ENCODE measurements around the gene PDLIM1.
"Not testable (repeated sequence)": the region's sequence is repeated elsewhere in the genome, so short reads cannot be mapped to it uniquely, and the experiment has no call there.

PDLIM1 gene

DNA sequence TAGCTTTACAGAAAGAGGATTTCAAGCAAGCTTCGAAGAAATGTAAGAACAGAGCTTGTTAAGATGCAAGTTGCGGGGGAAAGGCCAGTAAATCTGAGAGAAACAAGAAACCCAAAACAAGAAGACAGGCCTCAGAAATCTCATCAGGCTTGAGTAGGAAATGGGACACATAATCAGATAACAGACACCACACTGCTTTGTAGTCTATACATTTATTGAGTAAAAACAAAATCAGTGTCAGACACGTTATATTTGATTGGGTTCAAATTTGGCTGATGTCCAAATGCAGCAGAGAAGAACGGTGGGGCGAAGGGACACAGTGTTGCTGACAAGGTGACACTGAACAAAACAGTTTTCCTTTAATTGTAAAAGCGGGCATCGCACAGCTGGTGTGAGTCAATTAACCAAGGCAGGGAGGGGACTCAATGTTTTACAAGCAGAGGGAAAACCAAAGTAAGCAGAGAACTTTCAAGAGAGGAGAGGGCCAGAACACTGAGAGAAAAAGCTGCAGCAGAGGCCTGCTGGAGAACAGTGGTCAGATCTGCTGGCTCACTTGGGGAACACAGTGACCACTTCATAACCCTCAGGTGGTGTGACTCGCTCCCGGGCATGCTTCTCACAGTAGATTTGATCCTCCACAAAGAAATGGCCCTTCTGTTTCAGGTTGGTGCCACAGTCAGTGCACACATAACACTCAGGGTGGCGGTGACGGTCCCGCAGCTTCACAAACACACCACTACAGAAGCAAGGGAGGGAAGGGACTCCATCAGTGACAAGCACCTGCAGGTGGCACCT lies 53.2 kb downstream of the PDLIM1 start:
- no peak for DNase-seq

DNA sequence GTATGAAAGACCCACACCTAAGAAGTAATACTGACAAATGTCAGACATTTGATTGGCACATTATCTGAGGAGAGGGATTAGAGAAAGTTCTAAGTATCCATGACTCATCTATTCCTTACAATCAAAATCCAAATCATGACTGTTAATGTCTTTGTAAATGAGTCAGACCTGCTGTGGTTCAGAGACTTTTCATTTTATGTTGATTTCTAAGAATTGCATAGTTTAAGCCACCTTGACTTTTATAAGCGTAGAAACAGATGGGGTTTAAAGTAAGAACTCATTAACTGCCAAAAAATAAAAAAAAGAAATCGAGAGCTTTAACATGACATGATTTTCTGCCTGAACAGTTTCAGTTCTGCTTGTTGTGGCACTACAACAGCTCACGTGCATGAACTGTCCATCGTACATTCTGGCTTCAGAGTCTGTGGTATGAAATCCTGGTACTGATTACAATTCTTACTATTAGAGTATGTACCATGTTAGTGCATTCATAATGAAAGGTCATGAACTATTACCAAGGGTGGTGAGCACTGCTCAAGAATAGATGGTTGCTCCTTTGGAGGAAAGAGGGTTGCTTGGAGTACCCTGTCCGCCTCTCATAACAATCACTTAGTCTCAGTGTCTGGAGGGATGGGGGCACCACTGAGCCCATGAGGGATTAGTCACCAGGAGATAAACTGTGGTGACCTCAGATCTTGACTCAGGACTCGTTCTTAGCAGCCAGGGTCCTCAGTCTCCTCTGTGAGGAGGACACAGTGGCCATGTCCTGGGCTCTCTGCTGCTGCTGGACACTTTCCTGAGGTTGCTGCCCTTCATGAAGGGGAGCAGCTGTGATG lies 54.5 kb downstream of the PDLIM1 start:
- no peak for DNase-seq

DNA sequence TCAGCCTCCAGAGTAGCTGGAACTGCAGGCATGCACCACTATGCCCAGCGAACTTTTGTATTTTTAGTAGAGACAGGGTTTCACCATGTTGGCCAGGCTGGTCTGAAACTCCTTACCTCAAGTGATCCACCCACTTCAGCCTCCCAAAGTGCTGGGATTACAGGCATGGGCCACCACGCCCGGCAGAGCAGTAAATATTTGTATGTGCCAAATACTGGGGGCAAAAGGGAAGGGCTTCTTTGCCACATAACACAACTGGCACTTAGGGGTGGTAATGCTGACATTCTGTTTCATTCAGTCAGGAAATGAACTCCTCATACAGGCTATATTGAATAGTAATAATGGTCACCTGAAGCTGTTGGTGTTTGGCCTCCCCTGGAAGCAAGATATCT lies 55.1 kb downstream of the PDLIM1 start:
- no peak for DNase-seq

DNA sequence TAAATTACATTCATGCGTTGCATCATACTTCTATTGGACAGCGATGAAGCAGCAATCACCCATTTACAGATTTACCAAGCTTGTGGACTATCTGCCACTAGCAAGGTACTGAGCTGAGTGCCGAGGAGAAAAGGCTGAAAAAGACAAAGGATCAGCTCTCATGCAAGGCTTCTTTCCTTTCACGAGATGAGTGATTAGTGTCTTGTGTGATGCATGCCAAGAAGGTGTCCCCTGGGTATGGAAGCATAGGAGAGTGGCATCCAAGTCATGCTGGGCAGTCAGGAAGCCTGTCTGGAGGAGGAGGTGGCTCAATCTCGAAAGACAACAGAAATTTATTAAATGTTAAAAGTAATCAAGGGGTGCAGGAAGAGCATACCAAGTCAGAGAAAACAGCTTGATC lies 55.9 kb downstream of the PDLIM1 start:
- no peak for DNase-seq

DNA sequence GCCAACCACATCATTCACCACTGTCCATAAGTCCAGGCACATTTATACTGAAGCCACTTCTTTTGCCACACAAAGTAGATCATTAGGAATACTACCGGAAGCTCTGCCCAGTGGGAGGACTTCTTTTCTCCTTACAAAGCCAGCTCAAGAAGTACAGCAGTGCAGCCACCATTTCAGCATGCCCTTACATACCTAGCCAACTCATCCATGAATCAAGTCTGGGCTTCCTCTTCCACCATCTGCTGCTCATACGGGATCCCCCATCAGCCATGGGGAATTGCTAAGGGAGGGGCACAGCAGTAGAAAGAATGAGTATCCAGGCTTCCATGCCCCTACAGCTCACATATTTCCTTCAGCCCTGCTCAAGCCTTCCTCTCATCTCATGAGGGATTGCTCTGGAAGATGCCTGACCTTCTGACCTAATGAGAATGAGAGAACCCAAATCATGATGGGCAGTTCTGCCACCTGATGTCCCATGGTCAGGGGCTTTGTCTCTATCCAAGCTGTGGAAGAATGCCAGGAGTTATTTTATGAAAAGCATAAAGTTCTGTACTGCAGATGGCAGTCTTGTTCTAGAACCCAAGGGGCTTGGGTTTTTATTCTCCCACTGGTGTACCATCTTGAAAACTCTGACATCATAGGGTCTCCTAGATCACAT lies 57.3 kb downstream of the PDLIM1 start:
- no peak for DNase-seq

DNA sequence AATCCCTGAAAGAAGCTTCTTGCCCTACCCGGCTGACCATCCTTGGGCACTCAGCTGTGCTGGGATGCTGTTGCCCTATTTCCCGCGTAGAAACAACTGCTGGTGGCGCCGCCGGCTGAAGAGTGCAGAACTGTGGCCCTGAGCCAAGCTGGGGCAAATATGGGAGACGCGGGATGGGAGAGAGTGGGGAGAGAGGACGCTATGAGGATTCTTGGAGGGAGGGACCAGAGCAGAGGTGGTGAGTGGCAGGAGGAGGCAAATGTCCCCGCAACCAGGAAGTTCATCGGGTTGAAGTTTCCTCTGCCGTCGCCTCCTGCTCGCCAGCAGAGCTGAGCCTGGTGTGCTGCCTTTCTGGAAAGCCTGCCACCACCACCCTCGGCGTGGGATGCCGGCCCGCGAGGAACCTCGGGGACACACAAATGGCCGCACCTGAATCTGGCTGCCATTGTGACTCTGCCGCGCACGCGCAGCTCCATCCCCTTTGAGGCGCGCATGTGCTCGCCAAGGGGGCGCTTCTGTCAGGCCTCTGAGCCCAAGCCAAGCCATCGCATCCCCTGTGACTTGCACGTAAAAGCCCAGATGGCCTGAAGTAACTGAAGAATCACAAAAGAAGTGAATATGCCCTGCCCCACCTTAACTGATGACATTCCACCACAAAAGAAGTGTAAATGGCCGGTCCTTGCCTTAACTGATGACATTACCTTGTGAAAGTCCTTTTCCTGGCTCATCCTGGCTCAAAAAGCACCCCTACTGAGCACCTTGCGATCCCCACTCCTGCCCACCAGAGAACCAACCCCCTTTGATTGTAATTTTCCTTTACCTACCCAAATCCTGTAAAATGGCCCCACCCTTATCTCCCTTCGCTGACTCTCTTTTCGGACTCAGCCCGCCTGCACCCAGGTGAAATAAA lies 59.9 kb downstream of the PDLIM1 start:
- DNase-seq = not testable (repeated sequence)

DNA sequence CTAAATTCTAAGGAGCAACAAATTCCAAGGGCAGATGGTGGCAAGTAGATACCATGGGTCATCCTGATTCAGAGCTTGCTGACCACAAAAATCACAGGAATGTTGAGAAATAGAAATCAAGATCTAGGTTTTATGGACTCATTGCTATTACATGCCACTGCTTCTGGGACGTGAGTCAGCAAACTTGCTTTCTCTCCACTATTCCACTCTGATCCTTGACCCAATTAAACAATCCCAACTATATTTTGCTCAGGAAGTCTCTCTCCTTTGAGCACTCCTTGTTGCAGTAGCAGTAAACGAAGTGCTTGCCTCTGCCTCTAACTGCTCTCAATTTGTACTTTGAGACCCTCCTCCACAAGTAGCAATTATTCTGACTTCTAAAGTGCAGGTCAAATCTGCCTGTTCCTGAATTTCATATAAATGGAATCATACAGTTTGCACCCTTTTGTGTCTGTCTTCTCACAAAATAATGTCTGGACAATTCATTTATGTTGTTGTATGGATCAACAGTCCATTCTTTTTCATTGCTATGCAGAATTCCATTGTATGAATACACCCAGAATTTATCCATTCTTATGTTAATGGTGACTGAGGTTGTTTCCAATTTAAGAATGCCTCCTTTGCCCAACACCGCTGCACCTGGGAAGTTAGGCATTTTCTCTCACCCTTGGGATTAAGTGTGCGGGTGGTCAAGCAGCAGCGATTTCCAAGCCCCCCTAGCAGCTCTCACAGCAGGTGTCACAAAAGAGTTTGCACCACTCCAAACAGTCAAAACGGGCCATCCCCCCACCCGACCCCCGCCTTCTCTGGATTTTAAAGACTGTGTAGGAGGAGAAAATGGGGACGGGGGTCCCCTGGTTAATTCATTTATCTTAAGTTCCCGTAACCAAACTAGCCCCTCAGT lies 60.8 kb downstream of the PDLIM1 start:
- peak; percentile 59 for DNase-seq

DNA sequence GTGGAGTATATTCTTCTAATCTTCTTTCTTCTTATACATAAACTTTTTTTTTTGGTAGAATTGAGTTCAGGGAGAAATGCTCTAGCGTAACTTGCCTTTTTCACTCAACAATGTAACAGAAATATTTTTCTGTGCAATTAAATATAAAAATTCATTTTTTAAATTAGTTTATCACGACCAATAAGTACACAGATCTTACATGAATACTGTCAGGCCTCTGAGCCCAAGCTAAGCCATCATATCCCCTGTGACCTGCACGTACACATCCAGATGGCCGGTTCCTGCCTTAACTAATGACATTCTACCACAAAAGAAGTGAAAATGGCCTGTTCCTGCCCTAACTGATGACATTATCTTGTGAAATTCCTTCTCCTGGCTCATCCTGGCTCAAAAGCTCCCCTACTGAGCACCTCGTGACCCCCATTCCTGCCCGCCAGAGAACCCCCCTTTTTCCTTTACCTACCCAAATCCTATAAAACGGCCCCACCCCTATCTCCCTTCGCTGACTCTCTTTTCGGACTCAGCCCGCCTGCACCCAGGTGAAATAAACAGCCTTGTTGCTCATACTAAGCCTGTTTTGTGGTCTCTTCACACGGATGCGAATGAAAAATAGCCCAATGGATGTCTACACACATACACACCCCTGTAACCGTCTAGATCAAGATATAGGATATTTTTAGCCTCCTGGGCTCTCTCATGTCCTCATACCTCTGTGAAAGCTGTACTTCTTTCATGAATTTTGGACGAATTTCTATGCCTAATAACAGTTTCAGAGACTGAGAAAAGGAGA lies 61.7 kb downstream of the PDLIM1 start:
- peak; percentile 59 for DNase-seq

DNA sequence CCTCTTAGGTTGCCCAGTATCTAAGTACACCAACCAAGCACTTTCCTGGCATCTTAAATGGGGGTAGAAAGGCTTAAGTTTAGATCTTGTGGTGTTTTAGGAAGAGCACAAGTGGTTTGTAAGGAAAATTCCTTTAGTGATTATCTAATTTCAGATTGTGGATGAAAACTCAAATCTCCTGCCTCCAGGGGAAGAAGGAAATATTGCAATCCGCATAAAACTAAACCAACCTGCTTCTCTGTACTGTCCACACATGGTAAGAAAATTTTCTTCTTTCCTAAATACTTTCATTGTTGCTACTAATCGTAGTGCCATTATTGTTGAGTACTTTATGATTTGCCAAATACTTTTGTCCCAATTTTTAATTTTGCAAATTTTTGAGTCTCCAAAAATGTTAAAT lies 65.7 kb downstream of the PDLIM1 start:
- DNase-seq = no peak

DNA sequence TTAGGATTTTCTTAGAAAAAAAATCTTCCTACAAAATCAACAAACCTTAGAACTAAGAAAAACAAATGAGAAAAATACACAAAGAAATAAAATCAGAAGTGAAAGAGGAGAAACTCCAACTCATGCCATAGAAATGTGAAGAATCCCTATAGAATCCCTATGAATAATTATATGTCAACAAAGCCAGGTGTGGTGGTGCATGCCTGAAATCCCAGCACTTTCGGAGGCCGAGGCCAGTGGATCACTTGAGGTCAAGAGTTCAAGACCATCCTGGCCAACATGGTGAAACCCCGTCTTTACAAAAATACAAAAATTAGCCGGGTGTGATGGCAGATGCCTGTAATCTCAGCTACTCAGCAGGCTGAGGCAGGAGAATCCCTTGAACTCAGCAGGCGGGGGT lies 69.7 kb downstream of the PDLIM1 start:
- DNase-seq = peak; percentile 11

DNA sequence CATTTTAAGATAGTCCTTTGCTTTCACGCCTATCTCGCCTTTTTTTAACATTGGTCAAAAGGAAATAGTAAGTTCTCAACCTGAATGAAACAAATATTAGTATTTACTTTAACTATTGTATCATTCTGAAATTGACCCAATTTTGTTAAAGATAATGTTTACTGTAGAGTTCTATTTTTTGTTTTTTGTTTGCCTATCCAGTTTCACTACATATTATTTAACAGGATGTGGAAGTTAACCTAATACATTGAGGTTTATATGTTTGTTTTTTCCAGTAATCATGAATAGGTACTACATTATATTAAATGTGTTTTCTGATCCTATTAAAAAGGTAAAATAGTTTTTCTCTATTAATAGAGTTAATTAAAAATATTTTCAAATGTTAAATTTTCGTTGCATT lies 70.3 kb downstream of the PDLIM1 start:
- no peak for DNase-seq

DNA sequence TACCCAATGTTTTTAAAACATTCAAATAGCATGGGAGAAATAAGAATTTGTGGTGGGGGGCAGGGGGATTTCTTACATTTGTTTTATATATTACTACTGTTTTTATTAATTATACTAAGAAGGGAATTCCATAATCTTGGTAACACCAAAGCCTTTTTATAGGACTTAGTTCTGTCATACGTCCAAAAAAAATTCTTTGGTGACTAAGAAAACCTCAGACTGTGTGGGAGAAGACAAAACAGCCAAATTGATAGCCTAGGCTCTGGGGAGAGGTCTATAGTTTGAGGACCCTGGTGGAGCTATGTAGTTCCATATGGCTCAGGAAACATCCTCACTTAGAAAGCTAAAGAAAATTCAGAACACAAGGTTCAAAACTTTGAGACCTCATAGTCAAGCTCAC lies 73.3 kb downstream of the PDLIM1 start:
- DNase-seq = no peak

DNA sequence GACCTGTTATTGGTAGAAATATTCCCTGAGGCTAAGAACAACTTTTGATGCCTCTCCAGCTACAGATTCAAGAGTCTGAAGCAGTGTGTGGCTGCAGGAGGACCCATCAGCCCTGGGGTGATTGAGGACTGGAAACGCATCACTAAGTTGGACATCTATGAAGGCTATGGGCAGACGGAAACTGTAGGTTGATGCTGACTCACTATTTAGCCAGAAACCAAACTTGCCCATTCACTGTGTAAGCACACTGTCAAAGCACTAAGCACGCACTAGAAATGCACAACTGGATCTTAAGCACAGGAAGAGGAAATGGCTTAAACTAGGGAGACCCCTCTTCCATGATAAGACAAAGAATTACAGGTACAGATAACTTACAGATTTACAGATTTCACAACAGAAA lies 76.0 kb downstream of the PDLIM1 start:
- DNase-seq = peak; percentile 22

DNA sequence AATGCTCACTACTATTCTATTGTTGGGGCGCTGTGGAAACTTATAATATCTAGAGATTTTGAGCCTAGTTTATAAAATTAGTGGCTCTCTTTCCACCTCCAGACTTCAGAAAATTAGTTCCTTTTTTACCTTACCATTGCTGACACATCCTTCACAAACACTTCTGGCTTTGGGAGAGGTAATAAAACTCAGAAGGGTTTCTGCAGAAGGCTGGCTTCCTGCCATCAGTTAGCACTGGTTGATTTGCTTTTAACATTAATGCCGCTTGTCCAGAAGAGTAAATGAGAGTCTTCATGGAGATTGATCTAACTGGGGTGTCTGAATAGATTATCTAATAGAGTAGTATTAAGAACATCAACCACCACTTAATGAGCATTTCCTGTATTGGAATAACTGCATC lies 76.4 kb downstream of the PDLIM1 start:
- no peak for DNase-seq

DNA sequence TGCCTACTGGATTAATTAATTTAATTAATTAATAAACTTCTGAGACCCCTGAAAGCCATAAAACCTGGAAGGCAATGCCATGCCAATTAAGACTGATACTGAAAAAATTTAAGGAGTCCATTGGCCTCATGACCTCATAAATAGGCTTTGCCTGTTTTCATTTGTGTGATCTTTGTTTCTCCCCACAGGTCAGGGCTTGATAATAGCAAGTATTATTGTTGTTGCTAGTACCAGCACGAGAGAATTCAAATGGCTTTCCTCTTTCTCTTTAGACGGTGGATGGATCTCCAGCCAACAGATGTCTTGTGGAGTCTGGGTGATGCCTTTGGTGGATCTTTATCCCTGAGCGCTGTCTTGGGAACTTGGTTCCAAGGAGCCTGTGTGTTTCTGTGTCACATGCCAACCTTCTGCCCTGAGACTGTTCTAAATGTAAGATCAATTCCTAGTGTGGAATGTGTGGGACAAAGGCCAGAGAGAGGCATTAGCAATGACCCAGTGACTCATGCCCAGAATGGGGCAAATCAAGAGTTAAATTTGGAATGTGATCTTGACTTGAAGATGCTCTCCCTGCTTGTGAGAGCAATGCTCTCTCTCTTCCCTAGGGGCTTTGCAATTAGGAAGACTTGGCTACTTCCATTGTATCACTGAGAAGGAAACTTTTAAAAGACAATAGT lies 79.1 kb downstream of the PDLIM1 start:
- DNase-seq = peak; percentile 30

DNA sequence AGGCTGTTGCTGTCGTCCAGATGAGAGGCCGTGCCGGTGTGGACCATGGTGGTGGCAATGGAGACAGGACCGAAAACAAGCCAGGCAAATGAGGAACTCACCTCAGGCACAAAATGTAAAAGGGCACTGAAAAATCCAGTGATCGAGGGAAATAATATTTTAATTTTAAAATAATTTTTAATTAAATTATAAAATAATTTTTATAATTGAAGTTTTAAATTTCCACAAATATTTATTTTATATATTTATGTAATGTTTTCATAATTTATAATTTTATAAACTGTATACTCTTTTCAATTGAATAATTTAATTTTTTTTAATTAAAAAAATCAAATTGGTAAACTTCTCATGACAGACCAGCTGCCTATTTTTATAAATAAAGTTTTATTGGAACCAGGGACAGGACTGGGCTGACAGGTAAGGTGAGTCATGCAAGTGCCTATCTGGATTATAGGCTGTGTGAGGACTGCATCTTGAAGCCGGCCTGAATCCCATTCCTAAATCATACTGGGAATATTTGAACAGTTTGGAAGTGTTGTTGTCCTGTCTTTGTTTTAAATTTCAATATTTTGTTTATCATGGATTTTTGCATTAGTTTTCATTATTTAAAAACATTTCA lies 81.2 kb downstream of the PDLIM1 start:
- DNase-seq = no peak

DNA sequence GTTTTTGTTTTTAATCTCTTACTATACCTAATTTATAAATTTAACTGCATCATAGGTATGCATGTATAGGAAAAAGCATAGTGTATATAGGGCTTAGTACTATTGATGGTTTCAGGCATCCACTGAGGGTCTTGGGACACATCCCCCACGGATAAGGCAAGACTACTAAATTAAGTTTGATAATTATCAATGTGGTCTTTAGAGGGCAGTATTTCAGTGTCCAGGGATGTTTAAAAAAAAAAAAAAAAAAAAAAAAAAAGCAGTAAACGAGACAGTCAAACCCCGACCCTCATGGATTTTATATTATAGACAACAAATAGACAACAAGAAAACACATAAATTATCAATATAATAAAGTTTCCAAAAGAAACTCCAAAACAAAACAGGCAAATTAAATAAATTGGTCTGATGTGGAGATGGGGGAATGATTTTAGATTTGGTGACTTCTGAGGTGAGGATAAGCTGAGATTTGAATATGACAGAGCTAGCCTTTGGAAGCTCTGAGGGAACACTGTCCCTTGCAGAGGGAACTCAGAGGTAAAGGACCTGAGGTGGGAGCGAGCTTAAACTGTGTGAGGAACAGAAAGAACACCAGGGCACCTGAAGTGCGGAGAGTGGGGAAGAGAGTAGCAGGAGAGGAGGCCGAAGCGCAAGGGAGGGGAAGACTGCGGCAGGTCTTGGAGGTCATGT lies 82.0 kb downstream of the PDLIM1 start:
- no peak for DNase-seq

DNA sequence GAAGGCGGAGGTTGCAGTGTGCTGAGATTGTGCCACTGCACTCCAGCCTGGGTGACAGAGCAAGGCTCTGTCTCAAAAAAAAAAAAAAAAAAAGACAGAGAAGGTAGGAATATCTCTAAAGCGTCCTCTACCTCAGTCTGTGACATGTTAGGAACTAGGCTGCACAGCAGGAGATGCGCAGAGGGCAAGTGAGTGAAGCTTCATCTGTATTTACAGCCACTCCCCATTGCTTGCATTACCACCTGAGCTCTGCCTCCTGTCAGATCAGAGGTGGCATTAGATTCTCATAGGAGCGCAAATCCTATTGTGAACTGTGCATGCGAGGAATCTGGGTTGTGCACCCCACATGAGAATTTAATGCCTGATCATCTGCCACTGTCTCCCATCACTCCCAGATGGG lies 87.9 kb downstream of the PDLIM1 start:
- DNase-seq = not testable (repeated sequence)

DNA sequence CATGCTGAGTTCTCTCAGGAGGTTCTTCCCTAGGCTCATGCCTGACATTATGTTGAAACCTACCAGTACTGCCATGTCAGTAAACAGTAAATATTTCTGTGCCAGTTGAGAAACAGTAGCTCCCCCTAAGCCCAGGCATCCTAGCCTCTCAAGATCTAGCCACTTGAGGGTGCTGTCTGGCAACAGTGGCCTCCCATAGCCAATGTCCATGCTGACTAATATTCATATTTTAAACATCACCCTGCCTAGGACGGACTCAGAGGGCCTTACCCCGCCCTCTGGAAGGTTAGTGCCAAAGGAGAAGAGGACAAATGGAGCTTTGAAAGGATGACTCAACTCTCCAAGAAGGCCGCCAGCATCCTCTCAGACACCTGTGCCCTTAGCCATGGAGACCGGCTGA lies 89.1 kb downstream of the PDLIM1 start:
- peak; percentile 49 for DNase-seq

All from T1000 (cell line).